Iris pigment epithelial cell (primary cell): Measurements from ENCODE around the gene TMEM132C.

ENCODE experiments used
- DNase-seq: peaks from one replicate; pipeline ENCODE4 v3.0.0-alpha.2; 2011; ENCODE audit warnings: low read depth

The TMEM132C gene

DNA sequence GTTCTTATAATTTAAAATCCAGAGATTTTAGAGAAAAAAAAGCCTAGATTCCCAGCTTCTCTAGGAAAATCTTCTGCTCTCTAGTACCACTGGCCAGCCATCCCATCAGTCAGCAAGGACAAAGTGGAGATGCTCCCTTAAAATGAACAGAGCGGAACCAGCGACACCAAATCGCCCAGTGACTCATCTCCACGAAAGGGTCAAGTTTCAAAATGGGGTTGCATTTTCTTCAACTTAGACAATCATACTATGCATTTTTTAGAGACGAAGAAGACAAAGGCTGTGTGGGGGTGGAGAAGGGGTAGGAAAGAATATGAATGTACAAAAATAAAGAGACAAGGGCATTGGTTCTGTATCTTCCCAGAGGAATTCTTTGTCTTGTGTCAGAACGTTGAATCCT lies 344.8 kb downstream of the TMEM132C start:
- DNase-seq = no peak

DNA sequence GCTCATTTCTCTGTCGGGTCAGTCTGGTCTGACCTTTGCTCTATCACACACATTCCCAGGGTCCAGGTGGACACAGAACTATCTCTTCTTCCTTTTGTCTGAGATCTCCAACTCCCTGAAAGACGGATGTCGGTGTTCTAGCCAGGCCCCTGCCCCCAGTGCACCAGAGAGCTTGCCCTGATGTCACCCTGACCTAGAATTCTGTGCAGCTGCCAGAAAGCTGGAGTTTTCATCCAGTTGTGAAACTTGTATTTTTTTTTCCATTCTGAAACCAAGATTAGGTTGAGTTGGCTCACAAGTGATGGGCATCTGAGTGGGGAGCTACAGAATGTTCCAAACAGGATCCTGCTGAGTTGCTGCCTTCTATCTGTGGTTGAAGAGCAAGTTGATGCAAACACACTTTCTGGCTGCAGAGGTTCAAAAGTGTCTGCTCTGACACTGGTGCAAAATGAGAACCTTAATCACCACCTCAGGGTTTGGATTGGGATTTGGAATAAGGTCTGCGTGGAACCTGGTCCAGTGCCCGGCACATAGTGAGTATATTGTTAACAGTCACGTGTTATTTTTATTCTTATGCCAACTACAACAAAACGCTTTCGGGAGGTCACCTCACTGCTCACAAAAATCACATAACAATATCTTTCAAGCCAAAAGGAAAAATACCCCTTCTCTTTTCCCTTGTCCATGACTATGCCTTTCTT lies 345.3 kb downstream of the TMEM132C start:
- no peak for DNase-seq

DNA sequence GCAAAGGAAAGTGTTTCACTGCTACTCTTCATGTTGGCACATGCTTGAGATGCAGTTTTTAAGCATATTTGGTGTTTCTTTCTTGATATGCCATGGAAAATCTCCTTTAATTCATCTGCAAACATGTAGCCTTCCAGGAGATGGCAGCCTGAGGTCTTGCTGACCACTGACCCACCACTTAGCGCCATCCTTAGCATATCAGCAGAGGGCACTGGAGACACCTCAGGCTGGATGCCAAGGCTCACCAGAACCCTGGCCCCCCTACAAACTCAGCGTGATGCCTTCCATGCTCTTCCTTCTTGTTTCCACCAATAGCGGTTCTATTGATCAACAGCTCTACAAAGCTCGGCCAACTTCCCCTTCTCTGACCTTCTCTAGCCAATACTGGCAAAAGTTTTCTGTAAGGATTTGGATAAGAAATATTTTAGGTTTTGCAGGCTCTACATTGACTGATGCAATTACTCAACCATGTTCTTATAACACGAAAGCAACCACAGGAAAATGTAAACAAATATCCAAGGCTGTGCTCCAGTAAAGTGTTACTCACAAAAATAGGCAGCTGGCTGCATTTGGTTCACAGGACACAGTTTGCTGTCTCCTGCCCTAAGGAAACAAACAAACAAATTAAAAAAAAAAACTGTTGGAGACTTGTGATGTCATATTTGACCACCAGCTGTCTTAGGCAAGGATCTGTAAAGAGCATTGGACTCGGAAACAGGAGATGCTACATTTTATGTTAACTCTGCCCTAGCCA lies 347.0 kb downstream of the TMEM132C start:
- no peak for DNase-seq

DNA sequence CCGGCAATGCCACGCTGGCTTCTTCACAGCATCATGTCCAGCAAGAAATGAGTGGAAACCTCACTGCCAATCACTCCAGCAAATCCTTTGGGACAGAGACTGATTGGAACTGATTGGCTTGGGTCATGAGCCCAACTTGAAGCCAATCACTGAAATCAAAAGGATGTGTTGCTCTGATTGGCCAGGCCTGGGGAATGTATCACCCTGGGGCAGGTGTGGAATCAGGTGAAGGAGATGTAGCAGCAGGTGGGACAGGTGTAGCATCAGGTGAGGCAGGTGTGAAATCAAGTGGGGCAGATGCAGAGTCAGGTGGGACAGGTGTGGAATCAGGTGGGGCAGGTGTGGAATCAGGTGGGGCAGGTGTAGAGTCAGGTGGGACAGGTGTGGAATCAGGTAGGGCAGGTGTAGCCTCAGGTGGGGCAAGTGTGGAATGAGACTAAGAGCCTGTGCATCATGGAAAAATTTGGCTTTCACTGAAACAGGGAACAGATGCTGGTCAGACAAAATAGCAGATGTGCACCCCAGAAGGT lies 350.4 kb downstream of the TMEM132C start:
- no peak for DNase-seq

DNA sequence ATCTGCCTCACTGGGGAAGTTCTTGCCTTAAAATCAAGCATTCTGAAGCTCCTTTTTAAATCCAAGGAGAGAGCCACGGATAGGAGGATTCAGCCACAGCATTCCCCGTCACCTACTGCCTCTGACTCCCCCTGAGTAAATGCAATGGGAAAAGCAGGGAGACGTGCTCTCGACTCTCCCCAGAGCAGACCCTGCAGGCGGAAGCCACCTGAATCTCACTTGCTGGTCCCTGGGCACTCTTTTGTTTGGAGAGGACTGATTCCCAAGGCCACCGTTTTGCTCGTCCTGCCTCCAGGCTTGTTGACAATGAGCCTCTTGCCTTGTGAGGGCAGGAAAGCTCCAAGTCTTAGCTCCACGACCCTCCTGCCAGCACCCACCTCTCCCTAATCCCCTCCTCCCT lies 352.3 kb downstream of the TMEM132C start:
- no peak for DNase-seq

DNA sequence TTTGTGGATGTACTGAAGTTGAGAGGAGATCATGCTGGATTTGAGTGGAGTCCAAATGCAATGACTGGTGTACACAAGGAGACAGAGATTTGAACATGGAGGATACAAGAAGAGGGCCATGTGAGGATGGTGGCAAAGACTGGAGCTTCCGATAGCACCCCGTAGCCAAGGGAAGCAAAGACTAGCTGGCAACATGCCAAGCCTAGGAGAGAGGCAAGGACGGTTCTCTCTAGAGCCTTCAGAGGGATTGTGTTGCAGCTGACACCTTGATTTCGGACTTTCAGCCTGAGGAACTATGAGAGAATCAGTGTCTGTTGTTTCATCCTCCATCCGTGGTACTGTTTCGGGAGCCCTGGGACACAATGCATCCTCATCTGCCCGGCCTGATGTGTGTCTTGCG lies 354.3 kb downstream of the TMEM132C start:
- DNase-seq = no peak

DNA sequence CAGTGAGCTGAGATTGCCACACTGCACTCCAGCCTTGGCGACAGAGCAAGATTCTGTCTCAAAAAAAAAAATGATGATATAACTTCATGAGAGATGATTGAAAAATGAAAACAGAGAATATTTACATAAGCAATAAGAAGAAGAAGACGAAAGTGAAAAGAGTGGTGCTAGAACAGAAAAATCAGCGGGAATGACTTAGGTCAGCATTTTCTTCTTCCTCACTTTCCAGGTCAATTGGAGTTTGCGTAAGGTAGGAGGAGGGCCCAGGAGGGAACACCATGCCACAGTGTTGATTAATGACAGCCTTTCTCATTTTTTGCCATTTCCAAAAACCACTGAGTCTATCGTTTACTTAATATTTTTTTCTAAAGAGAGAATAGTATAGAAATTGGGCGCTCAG lies 356.8 kb downstream of the TMEM132C start:
- DNase-seq = no peak

DNA sequence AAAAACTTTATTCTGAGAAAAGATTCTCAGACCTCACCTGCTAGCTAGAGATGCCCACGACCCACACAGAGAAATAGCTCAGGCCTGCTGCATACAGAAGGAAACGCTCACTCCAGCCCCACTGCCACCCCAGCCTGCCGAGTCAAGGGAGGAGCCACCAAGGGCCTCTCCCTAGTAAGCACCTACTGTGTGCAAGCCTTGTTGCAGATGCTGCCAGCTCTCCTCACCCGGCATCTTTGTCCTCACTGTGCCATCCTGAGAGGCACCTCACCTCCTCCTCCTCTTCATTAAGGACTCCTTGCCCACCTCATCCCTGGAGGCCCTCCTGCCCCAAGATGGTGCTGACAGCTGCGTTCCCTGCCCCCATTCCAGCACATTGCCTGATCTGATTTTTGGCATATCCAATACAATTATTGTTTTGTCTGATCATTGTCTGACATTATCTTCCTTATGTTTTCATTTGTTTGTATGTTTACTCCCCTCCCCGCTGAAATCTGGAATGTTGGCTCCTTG lies 359.9 kb downstream of the TMEM132C start:
- DNase-seq = no peak

DNA sequence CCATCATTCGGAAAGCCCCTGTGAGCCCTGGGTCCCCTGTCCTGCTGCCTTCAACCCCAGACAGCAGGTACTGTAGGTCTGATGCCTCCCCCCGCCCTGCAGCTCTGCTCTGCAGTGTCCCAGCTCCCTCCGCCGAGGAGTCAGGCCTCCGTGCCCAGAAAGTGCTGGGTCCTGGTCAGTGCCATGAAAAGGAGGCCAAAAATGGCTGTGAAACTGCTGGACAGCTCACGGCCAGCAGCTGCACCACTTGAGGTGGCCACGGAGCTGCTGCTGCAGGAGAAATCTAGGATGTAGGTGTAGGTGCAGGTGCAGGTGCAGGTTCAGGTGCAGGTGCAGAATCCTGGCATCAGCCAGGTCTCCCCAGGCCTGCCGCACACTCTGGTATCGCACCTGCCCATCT lies 360.7 kb downstream of the TMEM132C start:
- DNase-seq = no peak

DNA sequence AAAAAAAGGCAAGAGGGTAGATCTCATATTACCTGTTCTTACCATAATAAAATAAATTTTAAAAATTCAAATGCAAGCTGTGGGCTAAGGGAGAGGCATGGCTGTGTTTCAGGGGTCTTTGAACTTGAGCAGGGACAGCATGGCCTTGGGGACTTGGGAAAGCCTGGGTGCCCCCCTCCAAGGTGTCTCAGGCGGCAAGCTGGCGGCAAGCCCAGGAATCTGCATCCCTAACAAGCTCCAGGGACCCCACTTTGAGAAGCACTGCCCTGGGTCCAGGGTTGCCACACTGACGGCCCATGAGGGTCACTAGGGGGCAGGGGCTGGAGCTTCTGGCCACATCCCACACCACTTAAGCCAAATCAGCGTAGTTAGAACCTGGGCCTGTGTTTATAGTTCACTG lies 363.0 kb downstream of the TMEM132C start:
- DNase-seq = no peak

DNA sequence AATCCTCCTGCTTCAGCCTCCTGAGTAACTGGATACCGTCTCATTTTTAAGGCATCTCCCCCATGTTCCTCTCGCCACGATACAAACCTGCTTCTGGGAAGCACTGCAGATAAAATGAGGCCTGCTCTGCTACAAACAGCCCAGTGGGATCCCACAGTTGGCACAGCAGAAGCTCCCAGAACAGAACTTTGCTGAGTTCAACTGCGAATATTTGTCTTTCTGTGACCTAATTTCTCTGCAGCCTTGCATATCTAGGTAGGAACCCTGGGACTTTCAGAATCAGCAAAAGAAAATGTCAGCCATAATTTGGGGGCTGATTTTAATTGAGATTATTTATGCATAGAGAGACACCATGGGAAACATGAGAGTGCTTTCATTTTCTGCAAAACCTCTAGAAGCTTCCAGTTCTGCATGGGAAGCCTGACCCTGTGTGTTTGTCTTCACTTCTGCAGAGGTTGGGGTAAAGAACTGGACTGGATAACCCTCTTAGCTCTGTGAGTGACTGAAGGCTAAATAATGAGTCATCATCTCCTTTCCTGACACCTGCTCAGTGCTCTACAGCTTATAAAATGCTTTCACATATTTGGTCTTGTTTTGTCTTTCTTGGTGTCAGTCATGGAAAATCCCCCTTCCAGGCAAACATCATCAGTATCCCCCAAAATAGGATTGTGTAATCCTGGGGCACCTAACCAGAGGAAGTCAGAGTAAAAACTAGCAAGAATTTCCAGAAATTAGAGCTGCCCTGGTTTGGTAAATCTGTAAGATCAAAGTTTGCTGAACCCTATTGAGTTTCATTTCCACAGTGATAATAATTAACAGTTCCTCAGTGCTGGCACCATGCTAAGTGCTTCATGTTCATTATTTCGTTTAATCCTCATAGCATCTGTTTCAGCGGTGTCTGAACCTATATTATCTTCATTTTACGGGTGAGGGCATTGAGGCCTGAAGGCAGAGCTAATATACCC lies 371.0 kb downstream of the TMEM132C start:
- DNase-seq = no peak

DNA sequence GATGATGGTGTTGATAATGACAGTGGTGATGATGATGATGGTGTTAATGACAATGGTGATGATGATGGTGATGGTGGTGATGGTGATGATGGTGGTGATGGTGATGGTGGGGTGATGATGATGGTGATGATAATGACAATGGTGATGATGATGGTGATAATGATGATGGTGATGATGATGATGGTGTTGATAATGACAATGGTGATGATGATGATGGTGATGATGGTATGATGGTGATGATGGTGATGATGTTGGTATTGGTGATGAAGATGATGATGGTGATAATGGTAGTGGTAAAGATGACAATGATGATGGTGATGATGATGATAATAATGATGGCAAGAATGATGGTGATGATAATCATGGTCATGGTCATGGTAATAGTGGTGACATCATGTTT lies 372.1 kb downstream of the TMEM132C start:
- DNase-seq = no peak

DNA sequence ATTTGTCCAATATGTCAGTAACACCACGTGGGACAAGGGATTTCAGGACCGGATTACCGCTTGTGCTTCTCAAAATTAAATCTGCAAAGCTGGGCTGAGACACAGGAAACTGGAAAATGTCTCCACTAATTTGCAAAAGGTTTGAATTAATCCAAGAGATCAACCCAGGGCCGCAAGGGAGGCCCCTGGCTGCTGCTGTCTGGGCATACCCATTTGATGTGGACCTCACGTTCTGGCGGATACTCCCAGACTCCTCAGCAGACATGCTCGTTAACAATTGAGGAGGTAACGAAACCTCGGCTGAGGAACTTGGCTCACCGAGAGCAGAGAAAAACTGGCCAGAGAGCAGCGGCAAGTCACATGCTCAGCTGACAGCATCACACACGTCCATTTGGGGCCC lies 376.2 kb downstream of the TMEM132C start:
- DNase-seq = no peak

DNA sequence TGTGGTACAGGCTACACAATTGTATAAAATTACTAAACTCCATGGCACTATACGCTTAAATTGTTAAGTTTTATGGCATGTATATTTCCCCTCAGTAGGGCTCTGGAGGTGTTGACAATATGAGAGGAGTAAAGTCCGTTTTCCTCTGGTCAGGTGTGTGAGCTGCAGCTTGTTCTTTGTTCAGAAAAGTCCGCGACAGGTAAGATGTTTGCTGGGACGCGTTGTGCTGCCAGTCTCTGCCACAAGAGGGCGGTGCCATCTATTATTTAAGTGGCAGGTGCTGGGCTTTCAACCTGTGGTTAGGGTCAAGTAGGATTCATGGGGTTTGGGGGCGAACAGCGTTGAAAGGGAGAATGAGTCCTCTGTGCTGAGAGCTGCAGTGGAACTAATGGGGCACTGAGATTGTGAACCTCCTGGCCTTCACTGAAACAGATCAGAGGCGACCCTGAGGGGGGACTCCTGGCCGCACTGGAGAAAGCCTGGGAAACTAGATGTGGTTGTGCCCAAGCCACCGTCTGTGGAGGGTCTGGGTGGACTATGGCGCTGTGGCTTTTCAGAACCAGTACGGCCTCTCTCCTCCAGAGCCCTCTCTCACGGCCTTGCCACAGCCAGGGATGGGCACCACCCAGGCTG lies 377.8 kb downstream of the TMEM132C start:
- DNase-seq = no peak

DNA sequence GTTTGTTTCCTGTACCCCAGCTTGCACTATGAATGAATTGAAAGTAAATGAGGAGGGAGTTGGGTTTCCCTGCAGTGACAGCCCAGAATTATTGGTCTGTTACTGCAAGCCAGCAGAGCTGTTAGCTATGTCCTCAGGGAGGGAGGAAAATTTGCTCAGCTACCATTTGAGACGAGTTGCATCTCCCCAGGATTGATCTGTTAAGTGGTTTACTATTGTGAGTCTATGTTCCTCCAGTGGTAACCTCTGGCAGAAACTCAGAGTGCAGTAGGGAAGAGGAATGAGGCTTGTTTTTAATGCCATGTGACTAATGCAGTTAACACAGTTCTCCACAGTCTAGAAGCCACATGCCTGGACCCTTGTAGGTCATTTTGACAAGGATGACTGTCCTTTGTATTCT lies 382.9 kb downstream of the TMEM132C start:
- no peak for DNase-seq

DNA sequence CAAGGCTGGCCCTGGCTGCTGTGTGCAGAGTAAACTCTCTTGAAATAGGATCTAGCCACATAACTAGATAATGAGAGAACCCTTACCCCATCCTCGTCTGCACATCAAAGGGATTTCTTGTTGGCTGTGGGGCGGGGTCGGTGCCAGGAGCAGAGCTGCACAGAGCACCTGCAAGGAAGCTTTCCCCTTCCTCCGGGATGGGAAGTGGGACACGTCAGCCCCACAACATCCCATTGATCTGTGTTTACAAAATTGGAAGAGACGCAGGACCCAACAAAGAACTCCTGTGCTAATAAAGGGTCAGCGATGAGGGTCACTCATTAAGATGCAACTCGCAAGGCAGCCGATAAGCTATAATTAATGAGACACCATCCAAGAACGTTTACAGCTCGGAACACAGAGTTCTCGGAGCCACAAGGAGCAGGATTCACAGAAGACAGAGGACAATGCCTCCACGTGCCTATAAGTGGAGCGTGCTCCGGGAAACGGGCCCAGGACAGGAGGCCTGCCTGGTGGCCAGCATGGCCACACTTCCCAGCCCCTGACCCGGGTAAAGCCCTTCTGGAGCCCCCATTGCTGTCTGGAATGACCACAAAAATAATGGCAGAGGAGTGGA lies 385.3 kb downstream of the TMEM132C start:
- no peak for DNase-seq

DNA sequence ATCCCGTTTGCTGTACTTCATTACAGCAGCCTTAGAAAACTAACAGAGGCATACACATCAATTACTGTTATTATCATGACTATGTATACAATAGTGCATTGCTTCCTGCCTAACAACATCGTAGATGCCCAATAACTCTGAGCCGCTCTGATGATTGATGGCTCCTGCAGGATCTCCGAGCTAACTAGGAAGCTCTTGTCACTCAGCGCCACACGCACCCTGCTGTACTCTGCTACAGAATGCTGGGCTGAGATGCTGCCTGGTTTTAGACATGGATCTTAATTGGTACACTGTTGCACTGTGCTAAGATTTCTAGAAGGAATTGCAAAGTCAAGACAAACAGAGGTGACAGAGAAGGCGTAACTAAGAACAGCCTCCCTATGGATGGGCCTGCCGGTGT lies 387.5 kb downstream of the TMEM132C start:
- no peak for DNase-seq

DNA sequence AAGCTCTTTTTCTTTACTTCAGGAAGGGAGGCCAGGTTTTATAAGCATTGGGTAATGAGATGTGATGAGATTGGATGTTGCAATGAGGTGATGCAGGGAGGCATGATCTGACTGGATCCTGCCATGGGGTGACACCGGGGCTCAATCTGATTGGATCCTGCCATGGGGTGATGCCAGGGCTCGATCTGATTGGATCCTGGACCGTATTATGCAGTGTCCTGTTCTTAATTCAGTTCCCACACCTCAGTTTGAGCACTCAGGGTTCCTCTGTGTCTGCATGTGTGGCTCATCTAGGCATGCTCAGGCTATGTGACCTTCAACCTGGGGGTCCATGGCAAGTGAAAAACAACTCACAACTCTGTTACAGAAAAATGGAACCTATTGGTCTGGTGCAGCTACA lies 390.4 kb downstream of the TMEM132C start:
- DNase-seq = no peak

DNA sequence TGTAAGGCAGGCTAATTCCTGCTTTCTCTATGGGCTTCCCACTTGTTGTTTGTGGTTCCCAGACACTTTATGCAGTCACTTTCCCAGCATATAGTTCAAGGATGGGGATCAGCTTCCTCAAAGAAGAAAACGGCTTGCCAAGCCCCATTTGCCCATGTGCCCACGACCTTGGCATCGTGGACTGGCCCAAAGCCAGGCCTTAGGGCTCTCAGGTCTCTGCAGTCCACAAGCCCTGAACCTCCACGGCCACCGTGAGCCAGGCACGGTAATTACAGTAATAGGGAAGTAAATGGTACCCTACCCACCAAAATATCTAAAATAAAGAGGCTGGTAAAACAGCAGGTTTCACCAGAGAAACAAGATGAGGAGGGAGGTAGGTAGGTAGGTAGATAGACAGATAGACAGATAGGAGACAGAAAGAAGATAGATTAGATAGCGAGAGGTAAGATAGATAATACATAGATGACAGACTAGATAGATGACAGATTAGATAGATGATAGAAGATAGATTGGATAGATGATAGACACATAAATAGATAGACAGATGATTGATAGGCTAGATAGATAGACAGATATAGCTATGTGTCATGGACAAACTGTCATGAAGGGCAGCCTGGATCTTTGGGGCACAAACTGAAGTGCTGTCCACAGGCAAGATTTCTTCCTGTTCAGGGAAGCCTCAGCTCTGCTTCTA lies 393.7 kb downstream of the TMEM132C start:
- no peak for DNase-seq

DNA sequence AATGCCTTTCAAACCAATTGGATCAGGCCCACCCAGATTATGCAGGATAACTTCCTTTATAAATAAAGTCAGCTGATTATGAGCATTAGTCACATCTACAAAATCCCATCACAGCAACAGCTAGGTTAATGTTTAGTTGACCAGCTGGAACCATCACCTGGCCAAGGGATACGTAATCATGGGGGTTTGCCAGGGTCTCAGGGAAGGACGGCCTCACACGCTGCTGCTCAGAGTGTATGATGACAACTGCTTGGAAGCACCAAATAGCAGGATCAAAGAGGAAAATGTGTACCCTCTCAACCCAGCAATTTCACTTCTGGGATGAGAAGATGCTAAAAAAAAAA lies 394.2 kb downstream of the TMEM132C start:
- DNase-seq = no peak

DNA sequence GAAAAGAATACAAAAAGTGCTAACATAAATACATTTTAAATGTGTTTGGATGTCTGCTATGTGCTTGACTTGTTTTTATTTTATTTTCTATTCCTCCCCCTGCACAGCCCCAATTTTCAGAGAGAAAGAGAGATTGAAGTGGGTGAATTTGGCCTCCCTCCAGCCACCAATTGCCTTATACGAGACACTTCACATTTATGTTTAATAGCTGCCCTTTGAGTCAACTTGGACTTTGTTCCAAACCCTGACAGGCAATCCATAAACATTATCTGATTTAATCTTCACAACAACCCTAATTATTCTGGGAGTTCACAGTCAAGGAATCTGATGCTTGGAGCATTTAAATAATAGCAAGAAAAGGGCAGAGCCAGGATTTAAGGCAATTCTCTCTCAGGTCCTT lies 395.1 kb downstream of the TMEM132C start:
- no peak for DNase-seq
